ENCODE measurements around the gene SAMD15. TPM values are rescaled to one million over a fixed set of nuclear protein-coding genes. Genes with fewer than 3 reads are reported as not detected.
"Not testable (repeated sequence)": the region's sequence is repeated elsewhere in the genome, so short reads cannot be mapped to it uniquely, and the experiment has no call there.

SAMD15 gene
- total RNA-seq: 12.6 TPM

GRCh38 chr14:77376771-77377501, at the start of gene SAMD15, which contains the start of gene TMED8:
SAMD15 (plus strand) TSS chr14:77377379; CDS start chr14:77377419, 40 bp downstream.
TMED8 (minus strand) TSS chr14:77377094; CDS start chr14:77377053, 41 bp downstream.
- DNase-seq (ENCODE audit: low spot score in 2 of 2) (peak; percentile 85 to 88), FAIRE-seq (no peak)

DNA sequence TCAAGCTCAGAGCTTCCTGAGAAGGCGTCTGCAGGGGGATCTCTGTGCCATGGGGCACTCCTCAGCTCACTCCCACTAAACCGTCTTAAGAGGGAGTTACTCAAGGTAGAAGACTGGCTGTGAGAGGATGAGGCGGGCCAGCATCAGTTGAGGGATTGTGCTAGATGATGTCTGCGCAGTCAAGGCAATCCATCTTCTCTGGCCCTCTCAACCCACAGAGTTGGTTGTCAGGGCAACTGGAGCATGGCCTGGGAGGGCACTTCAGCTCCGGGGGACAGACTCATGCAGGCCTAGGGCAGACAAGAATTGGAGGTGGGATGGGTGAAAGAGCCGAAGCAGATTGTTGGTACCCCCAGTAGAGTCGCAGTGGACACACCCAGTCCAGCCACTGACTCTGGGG, 47.3 kb upstream of the SAMD15 start:
- DNase-seq (ENCODE audit: low spot score in 2 of 2) (no peak), FAIRE-seq (no peak)

DNA sequence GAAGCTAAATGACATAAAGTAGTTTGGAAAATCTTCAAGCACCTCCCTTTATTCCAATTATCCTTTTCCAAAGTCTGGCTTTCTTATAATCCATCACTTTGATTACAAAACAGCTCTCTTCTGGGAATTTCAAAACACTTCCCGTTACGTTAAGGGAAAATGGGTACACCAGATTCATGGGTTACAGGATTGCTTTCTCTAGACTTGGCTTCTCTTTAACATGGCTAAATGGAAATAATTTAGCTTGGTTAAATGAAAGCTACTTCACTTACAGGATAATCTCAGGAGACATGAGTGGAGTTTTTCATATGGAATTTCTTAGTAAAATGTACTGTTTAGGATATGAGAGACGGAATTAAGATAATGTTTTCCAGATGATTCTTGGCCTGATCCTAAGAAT, 41.6 kb upstream of the SAMD15 start:
- no peak for FAIRE-seq
- DNase-seq (ENCODE audit: low spot score in 2 of 2): no peak

DNA sequence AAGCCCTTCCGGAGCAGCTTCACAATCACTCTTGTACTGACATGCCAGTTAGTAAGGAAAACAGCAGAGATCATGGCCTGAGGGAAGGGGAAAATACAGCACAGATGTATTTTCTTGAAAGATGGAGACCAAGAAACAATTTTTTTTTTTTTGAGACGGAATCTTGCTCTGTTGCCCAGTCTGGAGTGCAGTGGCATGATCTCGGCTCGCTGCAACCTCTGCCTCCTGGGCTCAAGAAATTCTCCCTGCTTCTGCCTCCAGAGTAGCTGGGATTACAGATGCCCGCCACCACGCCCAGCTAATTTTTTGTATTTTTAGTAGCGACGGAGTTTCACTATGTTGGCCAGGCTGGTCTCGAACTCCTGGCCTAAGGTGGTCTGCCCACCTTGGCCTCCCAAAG, 39.9 kb upstream of the SAMD15 start:
- FAIRE-seq; DNase-seq (ENCODE audit: low spot score in 2 of 2): not testable (repeated sequence)

GRCh38 chr14:77337880-77338279, 39.3 kb upstream of the SAMD15 start:
- no peak for DNase-seq (ENCODE audit: low spot score in 2 of 2)
- no peak for FAIRE-seq

GRCh38 chr14:77338302-77338701, 38.9 kb upstream of the SAMD15 start:
- DNase-seq (ENCODE audit: low spot score in 2 of 2): no peak
- FAIRE-seq: no peak

GRCh38 chr14:77339407-77339806, 37.8 kb upstream of the SAMD15 start:
- FAIRE-seq (no peak), DNase-seq (ENCODE audit: low spot score in 2 of 2) (no peak)

DNA sequence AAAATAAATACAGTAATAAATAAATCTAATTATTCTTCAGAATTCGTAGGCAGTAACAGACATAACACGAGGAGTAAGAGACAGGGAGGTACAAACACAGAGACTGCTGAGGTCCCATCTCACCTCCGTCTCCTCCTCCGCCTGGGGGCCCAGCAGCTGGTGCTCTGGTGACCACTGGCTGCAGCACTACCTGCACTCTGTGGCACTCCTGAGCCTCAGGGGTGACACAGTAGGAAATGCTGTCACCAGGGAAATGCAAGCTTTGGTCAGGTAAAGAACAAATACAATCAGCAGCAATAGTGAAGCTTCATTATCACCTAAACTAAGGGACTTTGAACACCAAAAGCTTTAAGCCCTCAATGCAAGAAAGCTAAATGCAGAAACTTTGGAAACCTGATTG, 36.8 kb upstream of the SAMD15 start:
- FAIRE-seq (no peak), DNase-seq (ENCODE audit: low spot score in 2 of 2) (no peak)

- DNase-seq (ENCODE audit: low spot score in 2 of 2): no peak
- FAIRE-seq: no peak
Observed at GRCh38 chr14:77342726-77343397, 34.3 kb upstream of the SAMD15 start.

DNA sequence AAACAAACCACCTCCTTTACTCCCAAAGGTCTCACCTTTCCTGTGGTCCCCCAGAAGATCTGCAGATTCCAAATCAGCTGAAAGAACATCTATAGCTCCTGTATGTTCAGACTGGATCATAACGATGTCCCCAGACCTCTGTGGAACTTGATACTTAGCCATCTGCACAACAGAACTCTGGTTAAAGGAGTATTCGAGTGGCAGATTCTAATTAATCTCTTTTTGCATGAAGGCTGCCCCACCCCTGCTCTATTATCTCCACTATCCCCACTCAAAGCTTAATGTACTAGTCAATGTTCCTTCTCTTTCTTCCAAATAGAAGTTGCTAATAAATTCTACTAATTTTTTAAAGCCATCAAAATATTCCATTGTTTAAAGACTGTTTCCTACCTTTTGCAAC, 33.5 kb upstream of the SAMD15 start:
- no peak for FAIRE-seq

GRCh38 chr14:77344377-77344996, 32.7 kb upstream of the SAMD15 start:
- no peak for DNase-seq (ENCODE audit: low spot score in 2 of 2)
- no peak for FAIRE-seq

More for the DNA sequence above, 33.5 kb upstream of the SAMD15 start:
- DNase-seq (ENCODE audit: low spot score in 2 of 2): no peak

- peak; percentile 3 for FAIRE-seq
Observed at GRCh38 chr14:77346495-77346894, 30.7 kb upstream of the SAMD15 start.

DNA sequence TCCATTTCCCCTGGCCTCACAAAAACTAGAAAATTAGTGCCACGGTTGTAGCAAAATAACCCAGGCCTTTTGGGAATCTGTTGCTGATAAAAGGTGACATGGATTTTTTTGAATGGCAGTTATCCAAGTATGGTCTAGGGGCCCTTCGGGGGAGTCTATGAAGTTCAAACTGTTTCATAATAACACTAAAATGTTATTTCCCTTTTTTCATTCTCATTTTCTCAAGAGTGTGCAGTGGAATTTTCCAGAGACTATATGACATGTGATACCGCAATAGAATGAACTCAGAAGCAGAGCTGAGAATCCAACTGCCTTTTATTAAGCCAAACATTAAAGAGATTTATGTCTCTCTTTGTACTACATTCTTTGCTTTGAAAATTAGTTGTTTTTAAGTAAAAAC, 29.4 kb upstream of the SAMD15 start:
- DNase-seq (ENCODE audit: low spot score in 2 of 2): no peak
- FAIRE-seq: no peak

More at GRCh38 chr14:77346495-77346894, 30.7 kb upstream of the SAMD15 start:
- DNase-seq (ENCODE audit: low spot score in 2 of 2): no peak

DNA sequence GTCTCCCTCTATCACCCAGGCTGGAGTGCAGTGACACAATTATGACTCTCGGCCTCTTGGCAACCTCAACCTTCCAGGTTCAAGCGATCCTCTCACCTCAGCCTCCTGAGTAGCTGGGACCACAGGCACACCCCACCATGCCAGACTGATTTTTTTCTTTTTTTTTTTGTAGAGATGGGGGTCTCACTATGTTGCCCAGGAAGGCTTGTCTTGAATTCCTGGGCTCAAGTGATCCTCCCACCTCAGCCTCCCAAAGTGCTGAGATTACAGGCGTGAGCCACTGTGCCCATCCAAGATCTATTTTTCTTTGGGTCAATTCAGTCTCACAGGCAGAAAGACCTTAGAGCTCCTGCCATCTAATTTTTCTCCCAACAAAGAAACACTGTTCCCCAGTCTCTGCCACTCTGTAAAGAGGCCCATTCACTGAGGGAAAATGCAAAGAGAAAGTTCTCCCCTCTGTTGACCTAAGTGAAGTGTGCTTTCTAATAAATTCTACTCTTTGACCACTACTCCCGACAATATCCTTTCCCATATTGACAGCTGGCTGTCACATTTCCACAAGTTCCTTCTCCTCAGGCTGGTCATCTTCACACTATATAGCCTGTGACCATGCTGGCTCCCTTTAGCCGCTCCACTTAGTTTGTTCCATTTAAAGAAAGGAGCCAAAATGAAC, 23.6 kb upstream of the SAMD15 start:
- FAIRE-seq (no peak), DNase-seq (ENCODE audit: low spot score in 2 of 2) (no peak)

GRCh38 chr14:77355811-77356210, 21.4 kb upstream of the SAMD15 start:
- FAIRE-seq: no peak

GRCh38 chr14:77356899-77357298, 20.3 kb upstream of the SAMD15 start:
- no peak for DNase-seq (ENCODE audit: low spot score in 2 of 2)
- no peak for FAIRE-seq

More at GRCh38 chr14:77355811-77356210, 21.4 kb upstream of the SAMD15 start:
- DNase-seq (ENCODE audit: low spot score in 2 of 2): no peak

DNA sequence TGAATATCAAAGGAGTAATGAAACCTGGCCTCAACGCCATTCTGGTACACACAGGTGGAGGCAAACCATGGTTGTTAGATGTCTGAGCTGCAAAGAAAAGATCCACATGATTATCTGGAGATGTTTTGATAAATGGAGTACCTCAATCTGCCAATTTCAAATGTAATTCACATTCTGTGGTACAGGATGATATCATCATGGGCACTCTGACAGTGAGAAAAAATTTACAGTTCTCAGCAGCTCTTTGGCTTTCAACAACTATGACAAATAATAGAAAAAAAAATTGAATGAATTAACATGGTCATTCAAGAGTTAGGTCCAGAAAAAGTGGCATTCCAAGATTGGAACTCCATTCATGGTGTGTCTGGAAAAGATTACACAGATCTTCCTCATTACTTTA, 17.6 kb upstream of the SAMD15 start:
- DNase-seq (ENCODE audit: low spot score in 2 of 2) (no peak), FAIRE-seq (no peak)

DNA sequence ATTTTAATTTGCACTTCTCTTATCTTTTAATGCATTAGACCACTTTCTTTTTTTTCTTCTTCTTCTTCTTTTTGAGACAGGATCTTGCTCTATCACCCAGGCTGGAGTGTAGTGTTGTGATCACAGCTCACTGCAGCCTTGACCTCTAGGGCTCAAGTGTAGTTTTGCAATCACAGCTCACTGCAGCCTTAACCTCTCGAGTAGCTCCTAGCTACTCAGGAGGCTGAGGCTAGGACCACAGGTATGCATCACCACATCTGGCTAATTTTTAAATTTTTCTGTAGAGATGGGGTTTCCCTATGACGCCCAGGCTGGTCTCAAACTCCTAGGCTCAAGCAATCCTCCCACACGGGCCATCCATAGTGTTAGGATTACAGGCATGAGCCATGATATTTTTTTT, 13.0 kb upstream of the SAMD15 start:
- no peak for DNase-seq (ENCODE audit: low spot score in 2 of 2)
- FAIRE-seq: no peak

DNA sequence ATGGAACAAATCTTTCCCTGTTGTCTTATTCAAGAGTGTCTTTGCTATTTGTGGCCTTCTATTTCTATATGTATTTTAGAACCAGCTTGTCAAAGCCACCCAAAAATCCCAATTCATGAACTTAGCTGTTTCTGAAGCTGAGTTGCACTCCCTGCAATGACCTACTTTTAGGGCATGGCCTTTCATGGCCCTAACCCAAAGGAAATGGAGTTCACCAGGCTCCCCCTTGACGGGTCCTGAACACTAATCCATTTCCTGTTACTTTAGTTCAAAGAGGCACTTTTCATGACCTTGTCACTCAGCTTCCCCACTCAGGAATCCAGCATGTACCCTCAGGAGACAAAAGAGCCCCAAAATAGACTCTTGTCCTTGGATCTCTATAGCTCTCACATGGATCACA, 7.9 kb upstream of the SAMD15 start:
- no peak for DNase-seq (ENCODE audit: low spot score in 2 of 2)
- no peak for FAIRE-seq

DNA sequence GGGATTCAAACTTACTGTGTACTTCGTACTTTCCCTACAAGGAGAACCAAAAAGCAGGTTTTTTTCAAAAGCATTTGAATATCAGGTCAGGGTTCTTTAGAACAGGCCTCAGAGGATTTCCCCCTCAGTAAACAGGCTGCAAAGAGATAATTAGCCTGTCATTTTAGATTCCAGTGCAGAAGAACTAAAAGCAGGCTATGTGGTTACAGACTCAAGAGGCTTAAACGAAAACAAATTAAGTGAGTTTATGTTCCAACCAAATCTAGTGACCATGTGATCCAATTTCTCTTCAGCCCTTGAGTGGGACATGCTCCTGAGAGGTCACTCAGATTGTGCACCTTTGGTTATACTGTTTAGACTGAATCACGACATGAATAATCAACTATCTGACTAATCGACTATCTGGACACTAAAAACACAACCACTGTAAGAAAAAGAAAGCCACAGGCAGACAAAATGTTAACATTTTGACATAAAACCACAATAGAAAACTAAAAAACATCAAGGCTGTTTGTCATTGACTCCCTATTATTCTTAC, 4.8 kb upstream of the SAMD15 start:
- FAIRE-seq (no peak), DNase-seq (ENCODE audit: low spot score in 2 of 2) (no peak)

Data from frontal cortex (tissue), 4 donors.